SK-N-SH treated with all-trans-retinoic acid at 6 μM for 48 hours (cell line): Measurements from ENCODE around the gene WDR5.

Experiments
- ATAC-seq: fragments of 200-7000 bp; cut with Tn5 transposase; 3 replicates; pipeline ENCODE4 v1.9.1; 2020; ENCODE audit warnings: mild to moderate bottlenecking, moderate library complexity
- ARNTL ChIP-seq: fragments of 450-650 bp; formaldehyde crosslinking; IDR thresholded peaks from 2 replicates; pipeline ENCODE4 v1.5.0; 2020; ENCODE audit warnings: low read depth, mild to moderate bottlenecking, moderate library complexity, borderline replicate concordance
- BACH2 ChIP-seq: fragments of 250-450 bp; sonication (Bioruptor Pico); IDR thresholded peaks from 2 replicates; pipeline ENCODE4 v1.9.0; 2021; ENCODE audit warnings: mild to moderate bottlenecking, borderline replicate concordance
- CREB5 ChIP-seq: fragments of 250-450 bp; sonication (Bioruptor Pico); IDR thresholded peaks from 2 replicates; pipeline ENCODE4 v1.5.1; 2020; ENCODE audit warnings: low read depth, mild to moderate bottlenecking, moderate library complexity
- CSDC2 ChIP-seq: fragments of 250-450 bp; sonication (Bioruptor Pico); IDR thresholded peaks from 2 replicates; pipeline ENCODE4 v1.5.0; 2020; ENCODE audit warnings: mild to moderate bottlenecking, moderate library complexity
- CSRNP3 ChIP-seq: fragments of 250-450 bp; sonication (Bioruptor Pico); IDR thresholded peaks from 2 replicates; pipeline ENCODE4 v1.5.1; 2021; ENCODE audit warnings: mild to moderate bottlenecking, moderate library complexity
- GLIS3 ChIP-seq: fragments of 250-450 bp; sonication (Bioruptor Pico); IDR thresholded peaks from 2 replicates; pipeline ENCODE4 v1.5.0; 2020; ENCODE audit warnings: mild to moderate bottlenecking, moderate library complexity
- ISL1 ChIP-seq: fragments of 250-450 bp; sonication (Bioruptor Pico); IDR thresholded peaks from 2 replicates; pipeline ENCODE4 v2.1.2; 2022; ENCODE audit warnings: mild to moderate bottlenecking, moderate library complexity
- PATZ1 ChIP-seq: fragments of 250-450 bp; sonication (Bioruptor Pico); IDR thresholded peaks from 2 replicates; pipeline ENCODE4 v1.8.0; 2020; ENCODE audit warnings: mild to moderate bottlenecking, moderate library complexity, borderline replicate concordance
- PPARA ChIP-seq: fragments of 250-450 bp; sonication (Bioruptor Pico); IDR thresholded peaks from 2 replicates; pipeline ENCODE4 v1.5.0; 2020; ENCODE audit warnings: mild to moderate bottlenecking, borderline replicate concordance
- RARB ChIP-seq: fragments of 250-450 bp; sonication (Bioruptor Pico); IDR thresholded peaks from 2 replicates; pipeline ENCODE4 v1.8.0; 2021; ENCODE audit warnings: mild to moderate bottlenecking, moderate library complexity
- SNAI2 ChIP-seq: fragments of 250-450 bp; sonication (Bioruptor Pico); IDR thresholded peaks from 2 replicates; pipeline ENCODE4 v1.5.0; 2020; ENCODE audit warnings: mild to moderate bottlenecking, moderate library complexity
- TCF4 ChIP-seq: fragments of 250-450 bp; sonication (Bioruptor Pico); IDR thresholded peaks from 2 replicates; pipeline ENCODE4 v1.8.0; 2021; ENCODE audit warnings: mild to moderate bottlenecking, moderate library complexity, borderline replicate concordance
- TOX ChIP-seq: fragments of 250-450 bp; sonication (Bioruptor Pico); IDR thresholded peaks from 2 replicates; pipeline ENCODE4 v1.8.0; 2021; ENCODE audit warnings: mild to moderate bottlenecking, moderate library complexity, borderline replicate concordance
- TSHZ2 ChIP-seq: fragments of 250-450 bp; sonication (Bioruptor Pico); IDR thresholded peaks from 2 replicates; pipeline ENCODE4 v1.5.0; 2020; ENCODE audit warnings: mild to moderate bottlenecking, moderate library complexity
- ZFP30 ChIP-seq: fragments of 450-650 bp; formaldehyde crosslinking; IDR thresholded peaks from 2 replicates; pipeline ENCODE4 v1.5.0; 2022; ENCODE audit warnings: mild to moderate bottlenecking, moderate library complexity
- ZNF565 ChIP-seq: fragments of 450-650 bp; formaldehyde crosslinking; conservative IDR thresholded peaks from 2 replicates; pipeline ENCODE4 v1.5.0; 2020; ENCODE audit warnings: low read depth, mild to moderate bottlenecking, moderate library complexity
- ZNF70 ChIP-seq: fragments of 450-650 bp; formaldehyde crosslinking; IDR thresholded peaks from 2 replicates; pipeline ENCODE4 v1.5.0; 2020; ENCODE audit warnings: mild to moderate bottlenecking, moderate library complexity
- ZNF8 ChIP-seq: fragments of 450-650 bp; formaldehyde crosslinking; IDR thresholded peaks from 2 replicates; pipeline ENCODE4 v1.5.0; 2020; ENCODE audit warnings: mild to moderate bottlenecking, moderate library complexity

Gene WDR5

GRCh38 chr9:134195558-134195957, 59.7 kb downstream of the WDR5 start (continued):
- TF ChIP-seq TSHZ2 (CRISPR knock-in tag) (no peak), ZNF8 (no peak)

GRCh38 chr9:134196911-134197310, 61.0 kb downstream of the WDR5 start:
- no peak for TF ChIP-seq ARNTL (CRISPR knock-in tag)
- no peak for TF ChIP-seq CSRNP3
- TF ChIP-seq GLIS3 = no peak
- TF ChIP-seq BACH2 (CRISPR knock-in tag) = no peak
- no peak for TF ChIP-seq RARB (CRISPR knock-in tag)
- no peak for TF ChIP-seq PATZ1 (CRISPR knock-in tag)
- TF ChIP-seq PPARA (CRISPR knock-in tag) = no peak
- no peak for TF ChIP-seq SNAI2 (CRISPR knock-in tag)
- no peak for TF ChIP-seq ZNF565 (CRISPR knock-in tag)
- TF ChIP-seq TSHZ2 (CRISPR knock-in tag) = no peak
- TF ChIP-seq CSDC2 = no peak
- TF ChIP-seq ISL1 (CRISPR knock-in tag) = no peak
- TF ChIP-seq TCF4 (CRISPR knock-in tag) = no peak
- TF ChIP-seq TOX = no peak
- no peak for TF ChIP-seq ZFP30 (CRISPR knock-in tag)
- no peak for ATAC-seq

GRCh38 chr9:134198791-134199190, 62.9 kb downstream of the WDR5 start:
- no peak for ATAC-seq
- TF ChIP-seq ARNTL (CRISPR knock-in tag) (no peak), ZNF70 (CRISPR knock-in tag) (no peak)

GRCh38 chr9:134200730-134201129, 64.8 kb downstream of the WDR5 start:
- TF ChIP-seq CSDC2 (no peak), PATZ1 (CRISPR knock-in tag) (no peak), ZFP30 (CRISPR knock-in tag) (no peak), TCF4 (CRISPR knock-in tag) (no peak), ARNTL (CRISPR knock-in tag) (no peak), GLIS3 (no peak), BACH2 (CRISPR knock-in tag) (no peak), CSRNP3 (no peak), TSHZ2 (CRISPR knock-in tag) (no peak), CREB5 (no peak), ZNF8 (no peak)
- no peak for ATAC-seq
